Activated CD8-positive, alpha-beta memory T cell treated with anti-CD3 and anti-CD28 coated beads, Interleukin-2, amount 50 U/mL, for 24 hours (primary cell): ENCODE measurements around the gene NEURL1.
"Not testable (repeated sequence)": the region's sequence is repeated elsewhere in the genome, so short reads cannot be mapped to it uniquely, and the experiment has no call there.

Source experiments
- DNase-seq: peaks from one replicate; pipeline ENCODE4 v3.0.0-alpha.2; 2020; ENCODE audit errors: extremely low read depth

Gene NEURL1

GRCh38 chr10:103514244-103514643 lies 20.7 kb downstream of the NEURL1 start:
- no peak for DNase-seq

- DNase-seq: no peak
These were observed 24.0 kb downstream of the NEURL1 start for GRCh38 chr10:103517234-103518085.

- no peak for DNase-seq
These were observed 26.3 kb downstream of the NEURL1 start for GRCh38 chr10:103519798-103520197.

- not testable (repeated sequence) for DNase-seq
These were observed 28.5 kb downstream of the NEURL1 start for GRCh38 chr10:103522006-103522405.

- no peak for DNase-seq
These were observed 30.2 kb downstream of the NEURL1 start for GRCh38 chr10:103523683-103524082.

GRCh38 chr10:103525901-103526300 lies 32.4 kb downstream of the NEURL1 start:
- no peak for DNase-seq

GRCh38 chr10:103527476-103527875 lies 34.0 kb downstream of the NEURL1 start:
- DNase-seq: not testable (repeated sequence)

GRCh38 chr10:103528549-103528948 lies 35.0 kb downstream of the NEURL1 start:
- no peak for DNase-seq

GRCh38 chr10:103529539-103529938 lies 36.0 kb downstream of the NEURL1 start:
- DNase-seq: no peak

GRCh38 chr10:103533827-103534226 lies 40.3 kb downstream of the NEURL1 start:
- DNase-seq: no peak

- no peak for DNase-seq
These were observed 41.4 kb downstream of the NEURL1 start for GRCh38 chr10:103534621-103535498.

- DNase-seq: no peak
These were observed 42.1 kb downstream of the NEURL1 start for GRCh38 chr10:103535595-103535994.

- DNase-seq: no peak
These were observed 46.2 kb downstream of the NEURL1 start for GRCh38 chr10:103539751-103540150.

- DNase-seq: no peak
These were observed 47.2 kb downstream of the NEURL1 start for GRCh38 chr10:103540722-103541121.

- DNase-seq: no peak
These were observed 48.1 kb downstream of the NEURL1 start for GRCh38 chr10:103541616-103542015.

- DNase-seq: no peak
These were observed 49.5 kb downstream of the NEURL1 start for GRCh38 chr10:103542764-103543616.

- DNase-seq: no peak
These were observed 50.4 kb downstream of the NEURL1 start for GRCh38 chr10:103543617-103544525.

GRCh38 chr10:103544657-103545310 lies 51.3 kb downstream of the NEURL1 start:
- DNase-seq: no peak

- no peak for DNase-seq
These were observed 51.9 kb downstream of the NEURL1 start for GRCh38 chr10:103545366-103545765.

GRCh38 chr10:103545771-103546281 lies 52.3 kb downstream of the NEURL1 start:
- no peak for DNase-seq
